K562 (cell line): ENCODE measurements around the gene TMED7. TPM values are rescaled to one million over a fixed set of nuclear protein-coding genes. Genes with fewer than 3 reads are reported as not detected.

Experiments
- FOXJ3 ChIP-seq: sonication (generic); formaldehyde crosslinking; IDR thresholded peaks from 2 replicates; pipeline ENCODE4 v1.4.0; 2020; ENCODE audit warnings: mild to moderate bottlenecking, missing genetic modification reagents
- KDM4B ChIP-seq, 2 experiments: fragments of 450-650 bp in 1 of 2; sonication (generic) in 1 of 2; IDR thresholded peaks; 2 replicates each; pipeline ENCODE4 v1.6.1; 2016 to 2017; ENCODE audit warnings: borderline replicate concordance in 2 of 2, antibody characterized with exemption in 1 of 2, low read depth in 1 of 2, mild to moderate bottlenecking in 1 of 2
- ZNF766 ChIP-seq: fragments of 200-800 bp; sonication (Bioruptor generic); conservative IDR thresholded peaks from 2 replicates; pipeline ENCODE4 v1.6.1; 2016; ENCODE audit warnings: missing genetic modification characterization, missing compliant biosample characterization
- polyA plus RNA-seq, 8 experiments: library from polyadenylated mRNA; depleted of rRNA in 4 of 8; stranded (reverse) in 5 of 8; unstranded in 3 of 8; fragments of >200 nt; fragmentation: Nextera tagmentation in 2 of 8; fragmentation: Illumina TruSeq in 1 of 8; extraction: Ambion mirVana in 2 of 8; extraction: Trizol in 1 of 8; gene quantifications; 2 replicates each; pipeline versions ENCODE4 v1.2.1 to v1.2.3, GENCODE V29; 2011 to 2014; ENCODE audit warnings: inconsistent platforms in 1 of 8, missing spikeins in 1 of 8
- total RNA-seq, 7 experiments: library from RNA; depleted of rRNA in 6 of 7; stranded (reverse); fragments of >200 nt in 6 of 7; fragmentation: Illumina TruSeq in 2 of 7; extraction: Trizol in 2 of 7; gene quantifications; 2 replicates each; pipeline versions ENCODE4 v1.2.1 to v1.2.3, GENCODE V29; 2011 to 2021; ENCODE audit warnings: low replicate concordance in 1 of 7
- TF ChIP-seq, protein P1 (sequence below), 3 experiments: fragments of 200-800 bp in 1 of 3; sonication (Bioruptor generic) in 1 of 3; sonication (generic) in 1 of 3; formaldehyde crosslinking in 1 of 3; IDR thresholded peaks; 2 replicates each; pipeline versions ENCODE4 v1.6.1 to v1.8.0; 2016 to 2022; ENCODE audit warnings: mild to moderate bottlenecking in 2 of 3, missing compliant biosample characterization in 2 of 3, missing genetic modification characterization in 2 of 3, missing genetic modification reagents in 1 of 3
- TF ChIP-seq, protein P2 (sequence below): sonication (generic); formaldehyde crosslinking; IDR thresholded peaks from 2 replicates; pipeline ENCODE4 v1.8.1; 2022; ENCODE audit warnings: missing genetic modification reagents
- TF ChIP-seq, protein P3 (sequence below): fragments of 250-450 bp; sonication (Bioruptor Pico); IDR thresholded peaks from 2 replicates; pipeline ENCODE4 v1.5.0; 2021; ENCODE audit warnings: mild to moderate bottlenecking, moderate library complexity
- TF ChIP-seq, protein P4 (sequence below): fragments of 450-650 bp; IDR thresholded peaks from 2 replicates; pipeline ENCODE4 v1.6.1; 2016; ENCODE audit warnings: mild to moderate bottlenecking
- TF ChIP-seq, protein P5 (sequence below): fragments of 250-450 bp; sonication (Bioruptor Pico); IDR thresholded peaks from 2 replicates; pipeline ENCODE4 v1.8.0; 2022; ENCODE audit warnings: inconsistent platforms, mild to moderate bottlenecking, moderate library complexity, borderline replicate concordance

Gene TMED7
- total and polyA plus RNA-seq, 9 of the 15 experiments (the other 6 are each of a cell fraction or from before 2014, with no cell fraction given), result 15.9 to 93.4 (median 41.7) TPM

DNA sequence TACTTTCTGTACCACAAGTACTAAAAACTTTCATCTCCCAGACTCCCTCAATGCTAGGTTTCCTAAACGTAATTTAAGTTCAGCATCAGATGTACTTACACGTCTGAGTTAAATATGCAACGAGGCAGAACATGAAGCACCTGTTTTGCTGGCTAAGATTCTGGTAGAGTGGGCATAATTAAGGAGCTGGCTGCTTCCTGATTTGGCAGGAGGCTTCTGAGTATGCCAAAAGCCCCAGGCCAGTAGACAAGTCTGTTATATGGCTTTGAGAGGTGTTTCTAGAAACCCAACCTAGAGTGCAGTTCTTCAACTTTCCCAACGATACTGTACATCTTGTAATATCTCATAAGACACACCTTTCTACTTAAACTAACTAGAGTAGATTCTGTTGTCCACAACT, 37.2 kb downstream of the TMED7 start (continued):
- TF ChIP-seq, protein P1, sequence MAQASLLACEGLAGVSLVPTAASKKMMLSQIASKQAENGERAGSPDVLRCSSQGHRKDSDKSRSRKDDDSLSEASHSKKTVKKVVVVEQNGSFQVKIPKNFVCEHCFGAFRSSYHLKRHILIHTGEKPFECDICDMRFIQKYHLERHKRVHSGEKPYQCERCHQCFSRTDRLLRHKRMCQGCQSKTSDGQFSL (CRISPR knock-in tag; IDR thresholded peaks at IDR 0.05), result no peak
- TF ChIP-seq, protein P1 (tag; IDR thresholded peaks at IDR 0.05), result no peak
- no peak for TF ChIP-seq FOXJ3 (CRISPR knock-in tag)
- TF ChIP-seq, protein P2, sequence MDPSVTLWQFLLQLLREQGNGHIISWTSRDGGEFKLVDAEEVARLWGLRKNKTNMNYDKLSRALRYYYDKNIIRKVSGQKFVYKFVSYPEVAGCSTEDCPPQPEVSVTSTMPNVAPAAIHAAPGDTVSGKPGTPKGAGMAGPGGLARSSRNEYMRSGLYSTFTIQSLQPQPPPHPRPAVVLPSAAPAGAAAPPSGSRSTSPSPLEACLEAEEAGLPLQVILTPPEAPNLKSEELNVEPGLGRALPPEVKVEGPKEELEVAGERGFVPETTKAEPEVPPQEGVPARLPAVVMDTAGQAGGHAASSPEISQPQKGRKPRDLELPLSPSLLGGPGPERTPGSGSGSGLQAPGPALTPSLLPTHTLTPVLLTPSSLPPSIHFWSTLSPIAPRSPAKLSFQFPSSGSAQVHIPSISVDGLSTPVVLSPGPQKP, result no peak
- TF ChIP-seq KDM4B (IDR thresholded peaks at IDR 0.05; ENCODE audit: borderline replicate concordance in 2 of 2, low read depth in 1 of 2), result no peak
- TF ChIP-seq, protein P3, sequence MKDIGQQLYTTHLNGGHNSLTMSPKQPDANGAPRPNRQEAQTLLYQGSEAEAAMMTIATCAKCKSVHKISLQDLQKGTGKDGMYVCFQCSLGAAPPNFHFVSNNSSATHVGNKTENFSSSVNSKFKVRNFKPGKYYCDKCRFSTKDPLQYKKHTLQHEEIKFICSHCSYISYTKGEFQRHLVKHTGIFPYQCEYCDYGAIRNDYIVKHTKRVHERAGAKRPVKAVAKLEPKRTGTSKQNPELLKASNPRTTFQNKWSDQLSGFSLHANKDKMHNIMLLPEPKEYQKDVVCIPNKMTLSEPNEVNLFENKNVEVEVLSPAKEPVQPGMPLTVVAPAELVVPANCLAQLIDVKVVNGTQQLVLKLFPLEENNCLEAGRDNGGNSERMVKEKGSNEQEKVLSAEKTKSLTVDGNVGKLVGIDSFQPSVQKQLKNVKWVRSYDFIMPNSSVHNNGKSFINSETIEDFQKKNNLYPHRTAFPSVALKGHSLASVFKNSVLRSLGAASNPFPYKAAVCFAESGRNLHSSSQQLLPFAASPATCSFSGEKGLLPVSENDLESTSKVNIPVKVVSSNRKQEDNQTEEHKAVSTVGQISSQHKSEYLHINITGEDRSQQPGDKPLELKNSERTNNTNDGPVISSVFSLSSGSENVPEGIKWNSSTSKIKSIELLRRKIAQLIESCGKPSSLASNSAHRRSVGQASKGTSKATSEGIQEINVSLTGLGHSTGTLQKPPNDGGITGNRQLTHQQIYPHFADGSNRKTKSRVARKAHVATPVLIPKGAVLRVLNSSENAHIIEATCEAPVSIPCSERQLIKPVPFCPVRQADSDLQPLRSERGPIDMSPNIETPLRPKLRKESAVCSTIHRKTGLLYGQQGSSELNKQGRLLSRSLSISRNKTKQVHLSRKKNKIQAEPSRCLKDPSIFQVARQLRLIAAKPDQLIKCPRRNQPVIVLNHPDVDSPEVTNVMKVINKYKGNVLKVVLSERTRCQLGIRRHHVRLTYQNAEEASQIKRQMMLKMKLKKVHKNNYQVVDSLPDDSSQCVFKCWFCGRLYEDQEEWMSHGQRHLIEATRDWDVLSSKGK, result no peak
- TF ChIP-seq, protein P4, sequence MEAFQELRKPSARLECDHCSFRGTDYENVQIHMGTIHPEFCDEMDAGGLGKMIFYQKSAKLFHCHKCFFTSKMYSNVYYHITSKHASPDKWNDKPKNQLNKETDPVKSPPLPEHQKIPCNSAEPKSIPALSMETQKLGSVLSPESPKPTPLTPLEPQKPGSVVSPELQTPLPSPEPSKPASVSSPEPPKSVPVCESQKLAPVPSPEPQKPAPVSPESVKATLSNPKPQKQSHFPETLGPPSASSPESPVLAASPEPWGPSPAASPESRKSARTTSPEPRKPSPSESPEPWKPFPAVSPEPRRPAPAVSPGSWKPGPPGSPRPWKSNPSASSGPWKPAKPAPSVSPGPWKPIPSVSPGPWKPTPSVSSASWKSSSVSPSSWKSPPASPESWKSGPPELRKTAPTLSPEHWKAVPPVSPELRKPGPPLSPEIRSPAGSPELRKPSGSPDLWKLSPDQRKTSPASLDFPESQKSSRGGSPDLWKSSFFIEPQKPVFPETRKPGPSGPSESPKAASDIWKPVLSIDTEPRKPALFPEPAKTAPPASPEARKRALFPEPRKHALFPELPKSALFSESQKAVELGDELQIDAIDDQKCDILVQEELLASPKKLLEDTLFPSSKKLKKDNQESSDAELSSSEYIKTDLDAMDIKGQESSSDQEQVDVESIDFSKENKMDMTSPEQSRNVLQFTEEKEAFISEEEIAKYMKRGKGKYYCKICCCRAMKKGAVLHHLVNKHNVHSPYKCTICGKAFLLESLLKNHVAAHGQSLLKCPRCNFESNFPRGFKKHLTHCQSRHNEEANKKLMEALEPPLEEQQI, result no peak
- TF ChIP-seq ZNF766 (CRISPR knock-in tag), result no peak
- TF ChIP-seq, protein P5, sequence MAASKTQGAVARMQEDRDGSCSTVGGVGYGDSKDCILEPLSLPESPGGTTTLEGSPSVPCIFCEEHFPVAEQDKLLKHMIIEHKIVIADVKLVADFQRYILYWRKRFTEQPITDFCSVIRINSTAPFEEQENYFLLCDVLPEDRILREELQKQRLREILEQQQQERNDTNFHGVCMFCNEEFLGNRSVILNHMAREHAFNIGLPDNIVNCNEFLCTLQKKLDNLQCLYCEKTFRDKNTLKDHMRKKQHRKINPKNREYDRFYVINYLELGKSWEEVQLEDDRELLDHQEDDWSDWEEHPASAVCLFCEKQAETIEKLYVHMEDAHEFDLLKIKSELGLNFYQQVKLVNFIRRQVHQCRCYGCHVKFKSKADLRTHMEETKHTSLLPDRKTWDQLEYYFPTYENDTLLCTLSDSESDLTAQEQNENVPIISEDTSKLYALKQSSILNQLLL (CRISPR knock-in tag), result no peak
